Stimulated activated CD8-positive, alpha-beta memory T cell treated with anti-CD3 and anti-CD28 coated beads, Interleukin-7, amount 100 ng/mL, for 1 hour (primary cell): ENCODE data around the gene FGF12.

Source experiments
- DNase-seq, 2 donors: peaks; one replicate each; pipeline ENCODE4 v3.0.0-alpha.2; 2020; ENCODE audit warnings: low read depth in 2 of 2

The FGF12 gene

DNA sequence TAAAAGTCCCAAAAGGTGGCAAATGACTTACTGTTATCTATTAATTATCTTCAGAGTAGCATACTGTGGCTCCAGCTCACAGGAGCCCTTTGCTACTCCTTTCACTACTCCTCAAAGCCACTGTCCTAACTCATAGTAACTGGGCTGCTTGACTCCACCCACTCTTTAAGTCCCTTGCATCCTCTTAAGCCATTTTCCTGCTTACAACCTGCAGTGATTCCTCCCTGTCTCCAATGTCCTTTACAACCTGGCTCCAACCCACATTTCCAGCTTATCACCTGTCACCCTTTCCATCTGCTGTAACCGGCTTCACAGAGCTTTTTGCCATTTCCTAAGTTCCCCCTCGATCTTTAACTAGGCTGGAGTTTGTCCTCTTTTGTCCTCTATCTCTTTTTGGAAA is 388.1 kb downstream of the FGF12 start:
- no peak for DNase-seq

DNA sequence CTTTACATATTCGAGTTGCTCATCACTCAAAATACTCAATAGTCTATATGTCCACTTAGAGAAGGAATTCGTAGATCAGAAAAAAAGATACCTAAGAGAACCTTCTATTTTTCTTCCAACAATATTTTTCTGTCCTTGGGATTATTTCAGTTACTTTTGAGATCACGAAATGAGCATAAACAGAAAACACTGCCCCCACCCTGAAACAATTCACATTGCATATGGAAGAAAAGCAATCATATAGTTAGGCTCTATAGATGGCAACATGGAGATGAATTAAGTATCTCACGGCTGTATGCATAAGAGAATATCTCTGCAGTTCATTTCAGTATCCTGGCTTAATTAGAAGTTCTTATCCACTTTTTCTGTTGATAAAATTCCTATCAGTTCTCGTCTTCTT is 391.1 kb downstream of the FGF12 start:
- no peak for DNase-seq

- DNase-seq = no peak
Measured at GRCh38 chr3:192332386-192333291, 394.7 kb downstream of the FGF12 start.

DNA sequence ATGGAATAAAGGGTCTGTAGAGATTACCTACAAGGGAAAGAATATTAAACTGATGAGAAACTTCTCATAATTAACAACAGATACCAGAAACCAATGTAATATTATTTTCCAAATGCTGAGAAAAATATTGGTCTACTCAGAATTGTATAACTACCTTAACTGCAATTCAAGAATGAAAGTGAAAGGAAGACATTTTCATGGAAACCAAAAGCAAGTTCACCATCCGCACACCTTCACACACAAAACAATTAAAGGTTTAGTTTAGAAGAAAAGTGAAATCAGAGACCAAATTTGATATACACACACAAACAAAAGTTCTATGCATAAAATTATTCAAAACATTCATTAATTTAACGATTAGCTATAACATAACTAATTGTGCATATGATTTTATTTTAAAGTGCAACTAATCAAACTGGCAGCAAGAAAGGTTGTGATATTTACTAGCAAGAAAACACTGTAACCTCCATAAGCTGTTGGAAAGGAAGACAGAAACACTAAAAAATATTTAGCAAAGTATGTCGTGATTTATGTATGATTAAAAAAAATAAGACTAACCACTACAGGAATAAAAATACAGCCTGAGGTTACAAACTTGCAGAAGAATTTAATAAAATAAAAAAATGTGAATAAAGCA is 395.5 kb downstream of the FGF12 start:
- DNase-seq = no peak

DNA sequence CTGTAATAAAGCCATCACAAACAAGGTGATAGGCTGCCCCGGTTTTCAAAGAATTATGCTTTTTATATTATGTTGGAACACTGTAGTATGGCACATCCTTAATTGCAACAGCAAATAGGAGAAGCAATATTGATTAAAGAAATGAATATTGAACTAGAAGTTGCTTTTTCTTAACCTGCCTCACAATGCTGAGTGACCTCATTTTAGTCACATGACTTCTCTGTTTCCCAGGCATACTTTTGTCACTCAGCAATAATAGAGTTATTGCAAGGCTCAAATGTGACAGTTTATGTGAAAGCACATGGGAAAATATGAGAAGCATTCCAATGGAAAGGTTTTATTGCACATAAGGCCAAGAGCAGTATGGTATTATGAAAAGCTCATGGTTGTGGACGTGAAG is 400.7 kb downstream of the FGF12 start:
- no peak for DNase-seq

GRCh38 chr3:192317564-192317963 is 409.8 kb downstream of the FGF12 start:
- DNase-seq = no peak

GRCh38 chr3:192313605-192314004 is 413.7 kb downstream of the FGF12 start:
- DNase-seq = no peak

- DNase-seq = no peak
Measured at GRCh38 chr3:192307631-192308030, 419.7 kb downstream of the FGF12 start.

DNA sequence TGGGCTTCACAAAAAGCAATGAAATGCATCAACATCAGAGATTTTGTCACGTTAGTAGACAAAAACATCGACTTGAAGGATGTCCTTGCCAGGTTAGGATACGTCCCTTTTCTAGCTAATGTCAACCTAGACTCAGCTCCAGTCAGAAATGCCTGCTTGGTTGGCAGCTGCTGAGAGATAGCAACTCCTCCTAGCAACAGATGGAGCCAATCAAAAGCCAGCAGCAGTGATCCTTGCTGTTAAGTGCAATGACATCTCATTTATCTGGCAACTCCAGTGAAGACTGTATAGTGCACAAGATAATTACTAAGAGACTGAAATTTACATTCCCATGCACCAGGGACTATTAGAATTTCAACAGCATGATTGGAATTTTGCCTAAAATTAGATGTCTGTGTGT is 424.1 kb downstream of the FGF12 start:
- DNase-seq = no peak

- no peak for DNase-seq
Measured at GRCh38 chr3:192302721-192303120, 424.6 kb downstream of the FGF12 start.

- no peak for DNase-seq
Measured at GRCh38 chr3:192299921-192300320, 427.4 kb downstream of the FGF12 start.

GRCh38 chr3:192296845-192297244 is 430.5 kb downstream of the FGF12 start:
- no peak for DNase-seq

- no peak for DNase-seq
Measured at GRCh38 chr3:192284443-192285072, 442.8 kb downstream of the FGF12 start.

DNA sequence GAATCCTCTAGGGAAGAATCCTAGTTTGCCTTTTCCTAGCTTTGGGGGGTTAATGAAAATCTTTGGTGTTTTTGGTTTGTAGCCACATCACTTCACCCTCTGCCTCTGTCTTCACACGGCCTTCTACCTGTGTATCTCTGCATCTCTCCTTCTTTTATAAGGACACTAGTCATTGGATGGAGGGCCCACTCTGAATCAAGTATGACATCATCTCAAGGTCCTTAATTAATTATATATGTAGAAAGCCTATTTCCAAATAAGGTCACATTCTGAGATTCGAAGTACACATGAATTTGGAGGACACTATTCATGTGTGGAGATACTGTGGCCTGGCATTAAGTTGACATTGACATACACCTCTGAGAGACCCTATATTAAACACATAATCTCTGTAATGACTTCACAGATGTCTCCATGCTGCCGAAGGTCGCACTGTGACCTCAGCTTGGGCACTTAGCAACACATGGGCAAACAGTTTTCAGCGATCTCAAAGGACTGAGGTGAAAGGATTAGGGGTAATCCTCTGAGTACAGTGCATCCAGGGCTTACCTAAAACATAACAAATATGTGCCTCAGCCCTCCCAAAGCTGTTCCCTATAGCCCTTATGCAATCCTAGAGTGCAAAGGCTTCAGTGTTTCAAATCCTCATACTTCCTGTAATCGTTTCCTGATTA is 446.0 kb downstream of the FGF12 start:
- no peak for DNase-seq

- DNase-seq = no peak
Measured at GRCh38 chr3:192279664-192280063, 447.7 kb downstream of the FGF12 start.

- no peak for DNase-seq
Measured at GRCh38 chr3:192277477-192277876, 449.9 kb downstream of the FGF12 start.

DNA sequence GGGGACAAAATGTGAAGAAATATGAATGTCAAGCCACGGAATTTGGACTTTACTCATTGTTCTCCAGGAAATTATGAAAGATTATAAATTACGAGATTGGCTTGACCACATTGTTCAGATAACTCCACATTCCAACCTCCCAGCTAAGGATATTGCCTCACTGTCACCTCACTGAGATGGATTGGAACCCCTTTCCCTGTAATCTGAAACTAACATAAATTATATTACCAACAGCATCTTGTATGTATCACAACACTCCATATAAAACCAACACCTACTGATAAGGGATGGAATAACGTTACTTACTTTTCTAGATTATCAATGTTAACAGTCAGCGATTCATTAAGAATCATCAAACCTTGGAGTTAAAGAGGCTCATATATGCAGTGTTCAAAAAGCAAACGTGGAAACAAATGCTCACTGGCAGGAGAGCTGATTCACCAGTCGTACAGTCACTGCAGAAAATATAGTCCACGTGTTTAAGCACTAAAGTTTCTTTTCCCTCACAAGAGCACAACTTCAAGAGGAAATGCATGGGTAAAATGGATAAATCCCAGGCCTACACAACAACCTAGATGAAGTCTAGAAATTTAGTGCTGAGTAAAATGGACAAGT is 451.5 kb downstream of the FGF12 start:
- DNase-seq = no peak

DNA sequence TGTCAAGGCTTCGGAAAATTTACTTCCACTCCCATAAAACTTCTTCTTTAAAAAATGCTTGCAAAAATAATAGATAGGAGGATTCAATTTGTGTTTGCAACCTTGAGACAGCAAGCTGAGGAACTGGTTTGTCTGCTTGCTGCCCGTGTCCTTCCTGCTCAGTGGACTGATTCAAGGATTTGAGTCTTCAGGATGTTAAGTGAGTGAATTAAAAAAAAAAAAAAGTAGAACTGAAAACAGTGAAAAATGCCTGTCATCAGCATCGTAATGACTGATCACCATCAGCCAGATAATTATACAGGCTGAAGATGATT is 453.7 kb downstream of the FGF12 start:
- DNase-seq = no peak

DNA sequence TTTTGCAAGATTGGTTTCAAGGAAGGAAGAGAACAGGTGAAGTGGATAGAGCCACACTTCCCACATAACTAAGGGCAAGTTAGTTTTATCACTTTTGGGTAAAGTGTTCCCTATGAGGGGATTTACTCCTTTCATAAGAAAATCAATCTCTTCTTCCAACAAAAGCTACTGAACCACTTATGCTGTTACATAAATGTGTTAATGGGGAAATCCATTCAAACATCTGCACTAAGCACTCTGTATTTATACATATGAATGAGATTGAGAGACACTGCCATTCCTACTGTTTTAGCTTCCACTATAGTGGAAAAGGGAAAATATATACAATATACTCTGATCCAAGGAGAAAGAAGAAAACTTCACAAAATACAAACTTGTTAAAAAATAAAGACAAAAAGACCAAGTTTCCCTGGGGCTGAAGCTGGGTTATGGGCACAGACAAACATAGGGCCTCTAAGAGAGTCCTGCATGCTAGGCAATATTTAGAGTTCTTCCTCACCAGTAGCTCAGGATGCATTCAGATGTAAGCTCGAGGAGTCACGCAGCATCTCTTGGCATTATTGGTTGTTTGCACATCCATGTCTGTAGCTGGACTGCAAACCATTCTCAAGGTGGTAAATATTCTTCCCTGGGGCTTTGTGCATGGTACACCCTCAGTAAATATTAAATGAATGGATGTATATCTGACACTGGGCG is 454.2 kb downstream of the FGF12 start:
- DNase-seq = no peak

DNA sequence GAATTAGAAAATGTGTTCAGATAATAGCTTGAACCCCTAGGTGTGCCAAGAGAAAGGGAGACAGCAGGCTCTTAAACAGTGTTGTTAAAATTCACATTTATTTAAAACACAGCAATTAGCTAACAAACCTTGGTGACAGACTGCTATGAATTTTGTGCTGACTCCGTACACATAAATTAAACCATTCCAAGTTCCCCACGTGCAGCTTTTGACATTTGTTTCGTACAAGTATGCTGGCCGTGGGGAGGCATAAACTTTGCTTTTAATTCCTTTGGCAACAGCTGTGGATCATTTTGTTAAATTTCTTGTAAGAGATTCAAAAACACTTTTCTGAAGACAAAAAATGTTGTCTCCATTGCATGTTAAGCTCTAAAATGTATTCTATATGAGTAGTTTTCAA is 465.3 kb downstream of the FGF12 start:
- DNase-seq = no peak

DNA sequence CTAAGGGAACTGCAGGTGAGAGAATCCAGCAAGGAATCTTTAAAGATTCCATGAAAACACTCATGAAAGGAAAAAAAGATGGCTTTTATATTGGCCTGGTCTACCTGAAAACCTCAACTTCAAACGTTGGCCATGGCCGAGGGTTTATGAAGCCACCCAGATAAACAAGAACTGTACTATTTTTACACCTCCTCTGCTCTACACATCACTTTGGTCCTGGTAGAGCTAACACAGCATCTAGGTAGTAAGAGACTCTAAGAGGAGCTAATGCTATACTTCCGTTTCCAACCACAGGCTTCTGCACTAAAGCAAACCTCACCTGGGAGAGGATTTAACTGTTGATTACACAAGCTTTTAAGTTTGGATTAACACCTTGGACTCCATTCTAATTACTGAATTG is 466.2 kb downstream of the FGF12 start:
- DNase-seq = no peak
